ENCODE data around the gene ZNF726. TPM values are rescaled to one million over a fixed set of nuclear protein-coding genes. Genes with fewer than 3 reads are reported as not detected.
A peak's percentile ranks its signal among the peaks of the same experiment; 100 is the strongest.
"Not testable (repeated sequence)": the region's sequence is repeated elsewhere in the genome, so short reads cannot be mapped to it uniquely, and the experiment has no call there.

Gene ZNF726
- total RNA-seq, 1 donor from 2014 or later = 11.5 TPM

DNA sequence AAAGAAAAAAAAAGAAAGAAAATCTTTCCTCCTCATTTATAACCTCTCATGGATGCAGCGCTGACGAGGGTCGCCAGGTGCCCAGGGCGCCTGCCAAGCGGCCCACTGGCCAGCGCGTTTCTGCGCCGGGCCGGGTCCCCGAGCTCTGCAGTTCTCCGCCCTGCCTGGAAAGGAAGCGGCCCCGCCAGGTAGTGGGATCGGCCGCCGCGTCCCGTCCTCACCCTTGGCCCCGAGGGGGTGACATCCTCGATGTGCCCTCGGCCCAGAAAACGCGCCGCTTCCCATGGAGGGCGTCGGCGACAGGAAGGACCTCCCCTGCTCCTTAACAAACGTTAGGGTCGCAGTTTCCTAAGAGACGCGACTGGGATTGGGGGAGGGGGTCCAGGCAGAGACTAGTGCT lies 56.9 kb downstream of the ZNF726 start:
- TF ChIP-seq, protein P1, sequence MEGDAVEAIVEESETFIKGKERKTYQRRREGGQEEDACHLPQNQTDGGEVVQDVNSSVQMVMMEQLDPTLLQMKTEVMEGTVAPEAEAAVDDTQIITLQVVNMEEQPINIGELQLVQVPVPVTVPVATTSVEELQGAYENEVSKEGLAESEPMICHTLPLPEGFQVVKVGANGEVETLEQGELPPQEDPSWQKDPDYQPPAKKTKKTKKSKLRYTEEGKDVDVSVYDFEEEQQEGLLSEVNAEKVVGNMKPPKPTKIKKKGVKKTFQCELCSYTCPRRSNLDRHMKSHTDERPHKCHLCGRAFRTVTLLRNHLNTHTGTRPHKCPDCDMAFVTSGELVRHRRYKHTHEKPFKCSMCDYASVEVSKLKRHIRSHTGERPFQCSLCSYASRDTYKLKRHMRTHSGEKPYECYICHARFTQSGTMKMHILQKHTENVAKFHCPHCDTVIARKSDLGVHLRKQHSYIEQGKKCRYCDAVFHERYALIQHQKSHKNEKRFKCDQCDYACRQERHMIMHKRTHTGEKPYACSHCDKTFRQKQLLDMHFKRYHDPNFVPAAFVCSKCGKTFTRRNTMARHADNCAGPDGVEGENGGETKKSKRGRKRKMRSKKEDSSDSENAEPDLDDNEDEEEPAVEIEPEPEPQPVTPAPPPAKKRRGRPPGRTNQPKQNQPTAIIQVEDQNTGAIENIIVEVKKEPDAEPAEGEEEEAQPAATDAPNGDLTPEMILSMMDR (IDR thresholded peaks at IDR 0.05; ENCODE audit: partially characterized antibody, unreplicated experiment) = no peak
- peak; percentile 21 for DNase-seq
- Mint-ChIP-seq H3K27ac (ENCODE audit: unreplicated experiment) (no peak overlapping the region), H3K9me3 (ENCODE audit: unreplicated experiment) (peaks cover 11% of the 10 kb centered on the region), H3K4me1 (ENCODE audit: low read depth, unreplicated experiment) (no peaks in the 10 kb centered on the region), H3K4me3 (ENCODE audit: unreplicated experiment) (no peak overlapping the region), H3K36me3 (ENCODE audit: unreplicated experiment) (peaks cover 5% of the 10 kb centered on the region), H3K27me3 (ENCODE audit: unreplicated experiment) (peaks cover 13% of the 10 kb centered on the region)

DNA sequence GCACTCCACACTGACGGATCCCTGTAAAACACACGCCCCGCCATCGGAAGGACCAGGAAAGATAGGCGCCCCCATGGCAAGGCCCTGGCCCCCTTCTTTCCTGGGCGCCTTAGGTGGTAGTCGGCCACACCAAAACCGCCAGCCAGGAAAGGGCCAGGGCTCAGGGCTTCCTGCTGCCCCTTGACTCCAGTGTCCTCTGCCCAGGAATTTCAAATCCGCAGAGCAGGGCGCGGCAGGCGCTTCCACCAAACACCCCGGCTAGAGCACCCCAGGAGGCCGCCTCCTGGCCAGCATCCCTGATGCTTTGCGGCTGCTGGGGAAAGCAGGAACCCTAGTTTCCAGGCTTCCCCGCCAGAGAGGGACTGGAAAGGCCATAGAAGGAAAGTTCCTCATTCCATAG lies 57.5 kb downstream of the ZNF726 start:
- Mint-ChIP-seq H3K27ac (ENCODE audit: unreplicated experiment) (no peak overlapping the region), H3K4me3 (ENCODE audit: unreplicated experiment) (no peak overlapping the region), H3K9me3 (ENCODE audit: unreplicated experiment) (peaks cover 11% of the 10 kb centered on the region), H3K27me3 (ENCODE audit: unreplicated experiment) (peaks cover 13% of the 10 kb centered on the region), H3K4me1 (ENCODE audit: low read depth, unreplicated experiment) (no peaks in the 10 kb centered on the region), H3K36me3 (ENCODE audit: unreplicated experiment) (peaks cover 5% of the 10 kb centered on the region)
- DNase-seq = no peak
- TF ChIP-seq, protein P1 (IDR thresholded peaks at IDR 0.05; ENCODE audit: partially characterized antibody, unreplicated experiment) = no peak

DNA sequence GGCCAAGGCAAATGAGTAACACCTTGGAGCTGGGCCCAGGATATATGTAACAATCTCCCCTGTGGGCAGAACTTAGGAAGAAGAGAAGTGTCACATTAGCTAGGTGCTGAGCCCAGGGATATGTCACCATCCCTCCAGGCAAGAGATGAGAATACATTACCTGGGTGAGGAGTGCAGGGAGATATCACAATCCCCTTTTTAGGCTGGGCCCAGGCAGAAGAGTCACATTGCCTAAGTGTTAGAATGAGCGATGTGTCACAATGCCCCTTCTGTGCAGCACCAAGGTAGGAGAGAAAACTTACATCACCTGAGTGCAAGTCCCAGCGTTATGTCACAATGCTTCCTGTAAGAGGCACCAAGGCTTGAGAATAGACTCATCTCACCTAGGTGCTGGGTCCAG lies 60.3 kb downstream of the ZNF726 start:
- peaks cover 11% of the 10 kb centered on the region for H3K9me3 Mint-ChIP-seq (ENCODE audit: unreplicated experiment)
- TF ChIP-seq, protein P1 (IDR thresholded peaks at IDR 0.05; ENCODE audit: partially characterized antibody, unreplicated experiment) = no peak

DNA sequence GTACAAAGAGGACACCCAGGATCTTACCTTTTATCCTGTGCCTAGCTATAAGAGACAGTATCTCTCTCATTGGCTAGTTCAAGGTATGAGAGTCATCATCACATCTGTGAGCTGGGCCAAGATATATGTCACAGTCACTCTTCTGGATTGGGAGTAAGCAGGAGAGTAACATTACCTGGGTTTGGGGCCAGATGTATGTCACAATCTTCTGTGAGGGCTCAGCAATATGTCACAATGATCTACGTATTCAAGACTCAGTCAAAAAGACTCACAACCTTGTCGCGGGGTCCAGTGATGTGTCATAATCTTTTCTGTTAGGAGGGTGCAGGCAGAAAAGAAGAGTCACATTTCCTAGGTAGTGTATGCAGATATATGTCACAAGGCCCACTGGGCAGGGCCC lies 61.9 kb downstream of the ZNF726 start:
- H3K27ac Mint-ChIP-seq (ENCODE audit: unreplicated experiment); H3K9me3 Mint-ChIP-seq (ENCODE audit: unreplicated experiment); DNase-seq; H3K27me3 Mint-ChIP-seq (ENCODE audit: unreplicated experiment); H3K4me1 Mint-ChIP-seq (ENCODE audit: low read depth, unreplicated experiment); H3K4me3 Mint-ChIP-seq (ENCODE audit: unreplicated experiment): not testable (repeated sequence)
- peaks cover 11% of the 10 kb centered on the region for H3K36me3 Mint-ChIP-seq (ENCODE audit: unreplicated experiment)

More for the DNA sequence above, 60.3 kb downstream of the ZNF726 start:
- Mint-ChIP-seq H3K36me3 (ENCODE audit: unreplicated experiment) (peaks cover 11% of the 10 kb centered on the region), H3K4me1 (ENCODE audit: low read depth, unreplicated experiment) (no peaks in the 10 kb centered on the region), H3K27me3 (ENCODE audit: unreplicated experiment) (peaks cover 11% of the 10 kb centered on the region), H3K27ac (ENCODE audit: unreplicated experiment) (no peak overlapping the region), H3K4me3 (ENCODE audit: unreplicated experiment) (no peak overlapping the region)
- no peak for DNase-seq

DNA sequence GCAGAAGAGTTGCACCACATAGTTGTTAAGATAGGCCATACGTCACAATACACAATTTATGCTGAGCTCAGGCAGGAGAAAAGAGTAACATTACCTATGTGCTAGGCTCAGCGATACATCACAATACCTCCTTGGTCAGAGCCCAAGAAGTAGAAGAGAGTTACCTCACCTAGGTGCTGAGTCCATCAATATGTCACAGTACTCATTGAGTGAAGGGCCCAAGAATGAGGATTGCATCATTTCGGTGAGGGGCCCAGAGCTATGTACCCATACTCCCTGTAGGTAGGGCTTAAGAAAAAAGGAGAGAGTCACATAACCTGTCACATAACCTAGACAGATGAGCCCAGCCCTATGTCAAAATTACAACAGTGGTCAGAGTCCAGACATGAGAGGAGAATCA lies 62.6 kb downstream of the ZNF726 start:
- not testable (repeated sequence) for DNase-seq; H3K27me3 Mint-ChIP-seq (ENCODE audit: unreplicated experiment); H3K4me3 Mint-ChIP-seq (ENCODE audit: unreplicated experiment); H3K9me3 Mint-ChIP-seq (ENCODE audit: unreplicated experiment); H3K27ac Mint-ChIP-seq (ENCODE audit: unreplicated experiment); H3K4me1 Mint-ChIP-seq (ENCODE audit: low read depth, unreplicated experiment)
- peaks cover 11% of the 10 kb centered on the region for H3K36me3 Mint-ChIP-seq (ENCODE audit: unreplicated experiment)

DNA sequence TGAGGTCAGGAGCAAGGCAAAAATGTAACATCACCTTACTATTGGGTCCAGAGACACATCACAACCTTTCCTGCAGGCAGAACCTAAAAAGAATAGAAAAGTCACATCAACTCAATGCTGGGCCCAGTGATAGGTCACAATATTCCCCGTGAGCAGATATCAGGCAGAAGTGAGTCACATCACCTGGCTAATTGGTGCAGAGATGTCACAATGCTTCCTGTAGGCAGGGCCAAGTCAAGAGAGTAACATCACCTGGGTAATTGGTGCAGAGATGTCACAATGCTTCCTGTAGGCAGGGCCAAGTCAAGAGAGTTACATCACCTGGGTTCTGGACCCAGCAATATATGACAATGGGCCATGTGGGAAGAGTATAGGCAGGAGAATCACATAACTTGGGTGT lies 63.4 kb downstream of the ZNF726 start:
- peaks cover 5% of the 10 kb centered on the region for H3K27me3 Mint-ChIP-seq (ENCODE audit: unreplicated experiment)
- TF ChIP-seq, protein P1 (IDR thresholded peaks at IDR 0.05; ENCODE audit: partially characterized antibody, unreplicated experiment) = no peak
- H3K4me1 Mint-ChIP-seq (ENCODE audit: low read depth, unreplicated experiment) = no peaks in the 10 kb centered on the region
- H3K4me3 Mint-ChIP-seq (ENCODE audit: unreplicated experiment) = no peak overlapping the region
- H3K36me3 Mint-ChIP-seq (ENCODE audit: unreplicated experiment) = peaks cover 7% of the 10 kb centered on the region
- DNase-seq = no peak
- H3K9me3 Mint-ChIP-seq (ENCODE audit: unreplicated experiment) = peaks cover 6% of the 10 kb centered on the region
- H3K27ac Mint-ChIP-seq (ENCODE audit: unreplicated experiment) = no peak overlapping the region

Measured in glutamatergic neuron (in vitro differentiated cells).